H9 (cell line): ENCODE measurements around the gene SH3RF3. TPM values are rescaled to one million over a fixed set of nuclear protein-coding genes. Genes with fewer than 3 reads are reported as not detected.

Experiments
- DNase-seq: peaks from one replicate; pipeline ENCODE4 v3.0.0-alpha.2; 2017
- H2AFZ ChIP-seq: one replicate; pipeline ENCODE4 v1.6.1; 2013; ENCODE audit warnings: mild to moderate bottlenecking, low read length, control low read depth, moderate library complexity
- H2AK5ac ChIP-seq: 2 replicates; pipeline ENCODE4 v1.6.1; 2013; ENCODE audit warnings: low read length, control low read depth, mixed read lengths; ENCODE audit not compliant: insufficient read length
- H2BK120ac ChIP-seq: one replicate; pipeline ENCODE4 v1.6.1; 2013; ENCODE audit warnings: low read depth, mild to moderate bottlenecking, low read length, control low read depth, inconsistent platforms; ENCODE audit not compliant: poor library complexity, severe bottlenecking
- H2BK12ac ChIP-seq: 2 replicates; pipeline ENCODE4 v1.6.1; 2013; ENCODE audit warnings: low read length, control low read depth, mixed read lengths, low read depth; ENCODE audit not compliant: insufficient read length
- H2BK15ac ChIP-seq: 2 replicates; pipeline ENCODE4 v1.6.1; 2013; ENCODE audit warnings: low read depth, low read length, control low read depth
- H2BK20ac ChIP-seq: one replicate; pipeline ENCODE4 v1.6.1; 2013; ENCODE audit warnings: low read depth, mild to moderate bottlenecking, low read length, control low read depth, inconsistent platforms; ENCODE audit not compliant: poor library complexity, severe bottlenecking
- H2BK5ac ChIP-seq: 2 replicates; pipeline ENCODE4 v1.6.1; 2013; ENCODE audit warnings: low read length, control low read depth, mixed read lengths; ENCODE audit not compliant: insufficient read length
- H3K14ac ChIP-seq: 2 replicates; pipeline ENCODE4 v1.6.1; 2013; ENCODE audit warnings: low read length, control low read depth; ENCODE audit not compliant: insufficient read depth
- H3K18ac ChIP-seq: 2 replicates; pipeline ENCODE4 v1.6.1; 2013; ENCODE audit warnings: low read depth, mild to moderate bottlenecking, mixed read lengths, low read length, control low read depth; ENCODE audit not compliant: insufficient read length
- H3K23ac ChIP-seq: 2 replicates; pipeline ENCODE4 v1.6.1; 2013; ENCODE audit warnings: low read length, control low read depth, mixed read lengths, low read depth; ENCODE audit not compliant: insufficient read length
- H3K23me2 ChIP-seq: 2 replicates; pipeline ENCODE4 v1.6.1; 2013; ENCODE audit warnings: low read depth, mild to moderate bottlenecking, mixed read lengths, low read length, control low read depth; ENCODE audit not compliant: insufficient read length, poor library complexity, severe bottlenecking
- H3K27ac ChIP-seq: 2 replicates; pipeline ENCODE4 v1.5.1; 2013; ENCODE audit warnings: low read length, control low read depth, mixed read lengths, low read depth; ENCODE audit not compliant: insufficient read length
- H3K27me3 ChIP-seq: 2 replicates; pipeline ENCODE4 v1.6.1; 2013; ENCODE audit warnings: low read length, control low read depth, inconsistent platforms; ENCODE audit not compliant: insufficient read depth
- H3K4ac ChIP-seq: 2 replicates; pipeline ENCODE4 v1.6.1; 2013; ENCODE audit warnings: low read depth, mild to moderate bottlenecking, control low read depth, inconsistent platforms, low read length, moderate library complexity
- H3K4me1 ChIP-seq: 2 replicates; pipeline ENCODE4 v1.6.1; 2013; ENCODE audit warnings: low read length, control low read depth, inconsistent platforms; ENCODE audit not compliant: insufficient read depth
- H3K4me2 ChIP-seq: 2 replicates; pipeline ENCODE4 v1.6.1; 2013; ENCODE audit warnings: low read length, control low read depth, mixed read lengths; ENCODE audit not compliant: insufficient read length, insufficient read depth
- H3K56ac ChIP-seq: 2 replicates; pipeline ENCODE4 v1.6.1; 2013; ENCODE audit warnings: low read depth, mild to moderate bottlenecking, mixed read lengths, low read length, control low read depth; ENCODE audit not compliant: insufficient read length
- H3K79me1 ChIP-seq: 2 replicates; pipeline ENCODE4 v1.6.1; 2013; ENCODE audit warnings: low read depth, mild to moderate bottlenecking, moderate library complexity, low read length, control low read depth, inconsistent platforms; ENCODE audit not compliant: insufficient read depth, poor library complexity, severe bottlenecking
- H3K79me2 ChIP-seq: 2 replicates; pipeline ENCODE4 v1.6.1; 2013; ENCODE audit warnings: low read length, control low read depth, inconsistent platforms; ENCODE audit not compliant: insufficient read depth
- H3K9ac ChIP-seq: 2 replicates; pipeline ENCODE4 v1.6.1; 2013; ENCODE audit warnings: low read length, control low read depth, mixed read lengths; ENCODE audit not compliant: insufficient read length; ENCODE audit errors: extremely low read depth
- H3K9me3 ChIP-seq: one replicate; pipeline ENCODE4 v1.6.1; 2013; ENCODE audit warnings: low read depth, low read length, inconsistent platforms; ENCODE audit not compliant: control insufficient read depth
- H3T11ph ChIP-seq: one replicate; pipeline ENCODE4 v1.6.1; 2013; ENCODE audit warnings: mild to moderate bottlenecking, low read length, control low read depth, inconsistent platforms
- H4K20me1 ChIP-seq: one replicate; pipeline ENCODE4 v1.6.1; 2013; ENCODE audit not compliant: control insufficient read depth, insufficient read length, insufficient read depth
- H4K5ac ChIP-seq: 2 replicates; pipeline ENCODE4 v1.6.1; 2013; ENCODE audit warnings: low read depth, mild to moderate bottlenecking, mixed read lengths, low read length, control low read depth; ENCODE audit not compliant: insufficient read length
- H4K8ac ChIP-seq: replicated peaks from 2 replicates; pipeline ENCODE4 v1.6.1; 2013; ENCODE audit warnings: low read length, control low read depth, mixed read lengths, low read depth; ENCODE audit not compliant: insufficient read length
- H4K91ac ChIP-seq: 2 replicates; pipeline ENCODE4 v1.6.1; 2013; ENCODE audit warnings: low read depth, mild to moderate bottlenecking, moderate library complexity, mixed read lengths, low read length, control low read depth; ENCODE audit not compliant: insufficient read length
- H3K27ac Mint-ChIP-seq, 3 experiments: 2 replicates in 2 of 3; 3 replicates in 1 of 3; pipeline ENCODE4 v1.8.0; 2020 to 2021; ENCODE audit warnings: mixed read lengths in 3 of 3, mild to moderate bottlenecking in 1 of 3, moderate library complexity in 1 of 3
- H3K27me3 Mint-ChIP-seq: 2 replicates; pipeline ENCODE4 v1.8.0; 2021; ENCODE audit warnings: low read depth, mild to moderate bottlenecking, moderate library complexity, mixed read lengths
- H3K36me3 Mint-ChIP-seq, 3 experiments: 2 replicates in 2 of 3; 3 replicates in 1 of 3; pipeline ENCODE4 v1.8.0; 2020 to 2021; ENCODE audit warnings: low read depth in 3 of 3, mixed read lengths in 3 of 3; ENCODE audit not compliant: insufficient read depth in 1 of 3
- H3K4me1 Mint-ChIP-seq, 2 experiments: 2 replicates each; pipeline ENCODE4 v1.8.0; 2020; ENCODE audit warnings: mixed read lengths in 2 of 2
- H3K4me3 Mint-ChIP-seq, 2 experiments: 2 replicates in 1 of 2; 3 replicates in 1 of 2; pipeline ENCODE4 v1.8.0; 2020 to 2021; ENCODE audit warnings: mild to moderate bottlenecking in 2 of 2, mixed read lengths in 2 of 2, moderate library complexity in 1 of 2
- H3K9me3 Mint-ChIP-seq, 2 experiments: 2 replicates in 1 of 2; 3 replicates in 1 of 2; pipeline ENCODE4 v1.8.0; 2020; ENCODE audit warnings: mild to moderate bottlenecking in 2 of 2, mixed read lengths in 2 of 2, moderate library complexity in 1 of 2
- WGBS: extraction: QIAGEN DNeasy Blood & Tissue Kit; methylation state at CpG from one replicate; pipeline ENCODE4 v1.1.7; 2013; ENCODE audit warnings: missing lambda C conversion rate, low lambda C conversion rate, mixed read lengths; ENCODE audit not compliant: insufficient read length; ENCODE audit errors: extremely low coverage; 5-methylcytosine and 5-hydroxymethylcytosine counted together
- total RNA-seq: library from RNA; stranded (reverse); gene quantifications from 2 replicates; pipeline ENCODE4 v1.2.1, GENCODE V29; 2021
- TF ChIP-seq, protein P1 (sequence below): fragments of 200-600 bp; sonication (generic); conservative IDR thresholded peaks from 3 replicates; pipeline ENCODE4 v1.8.0; 2021; ENCODE audit warnings: antibody characterized with exemption, mild to moderate bottlenecking

Gene SH3RF3
- total RNA-seq, 1 experiment from 2014 or later, result 0.46 TPM

- H3K4me2 ChIP-seq, result no peak overlapping the region
- peaks cover 24 to 26% of the 10 kb centered on the region in 2 experiments for H3K4me1 Mint-ChIP-seq
- no peak overlapping the region for H3K4ac ChIP-seq
- H3K56ac ChIP-seq, result no peak overlapping the region
- no peak overlapping the region for H2AFZ ChIP-seq
- H3K27ac Mint-ChIP-seq, result no peak overlapping the region
- H2BK15ac ChIP-seq, result no peak overlapping the region
- H2BK20ac ChIP-seq, result no peak overlapping the region
- H3K27me3 Mint-ChIP-seq, result peaks cover 7% of the 10 kb centered on the region; the same call in 1 of the 2 replicates
- no peak overlapping the region for H3K27ac ChIP-seq
- H3T11ph ChIP-seq, result no peak overlapping the region
- no peaks in the 10 kb centered on the region for H3K27me3 ChIP-seq
- no CpG with 5 or more reads among the region's 19 CpGs for WGBS
- no peaks in the 10 kb centered on the region for H4K20me1 ChIP-seq
- no peak overlapping the region for H4K91ac ChIP-seq
- DNase-seq, result no peak
- TF ChIP-seq, protein P1, sequence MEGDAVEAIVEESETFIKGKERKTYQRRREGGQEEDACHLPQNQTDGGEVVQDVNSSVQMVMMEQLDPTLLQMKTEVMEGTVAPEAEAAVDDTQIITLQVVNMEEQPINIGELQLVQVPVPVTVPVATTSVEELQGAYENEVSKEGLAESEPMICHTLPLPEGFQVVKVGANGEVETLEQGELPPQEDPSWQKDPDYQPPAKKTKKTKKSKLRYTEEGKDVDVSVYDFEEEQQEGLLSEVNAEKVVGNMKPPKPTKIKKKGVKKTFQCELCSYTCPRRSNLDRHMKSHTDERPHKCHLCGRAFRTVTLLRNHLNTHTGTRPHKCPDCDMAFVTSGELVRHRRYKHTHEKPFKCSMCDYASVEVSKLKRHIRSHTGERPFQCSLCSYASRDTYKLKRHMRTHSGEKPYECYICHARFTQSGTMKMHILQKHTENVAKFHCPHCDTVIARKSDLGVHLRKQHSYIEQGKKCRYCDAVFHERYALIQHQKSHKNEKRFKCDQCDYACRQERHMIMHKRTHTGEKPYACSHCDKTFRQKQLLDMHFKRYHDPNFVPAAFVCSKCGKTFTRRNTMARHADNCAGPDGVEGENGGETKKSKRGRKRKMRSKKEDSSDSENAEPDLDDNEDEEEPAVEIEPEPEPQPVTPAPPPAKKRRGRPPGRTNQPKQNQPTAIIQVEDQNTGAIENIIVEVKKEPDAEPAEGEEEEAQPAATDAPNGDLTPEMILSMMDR, result no peak
- no peak overlapping the region; the same call in 1 of the 2 replicates for H3K14ac ChIP-seq
- H4K5ac ChIP-seq, result no peak overlapping the region
- no peaks in the 10 kb centered on the region for H3K9me3 ChIP-seq
- H2BK12ac ChIP-seq, result no peak overlapping the region
- no peak overlapping the region for H3K23ac ChIP-seq
- H3K79me2 ChIP-seq, result no peaks in the 10 kb centered on the region
- H4K8ac ChIP-seq, result no peak overlapping the region
- no peak overlapping the region for H3K9ac ChIP-seq
- no peaks in the 10 kb centered on the region for H3K9me3 Mint-ChIP-seq
- H2BK120ac ChIP-seq, result no peak overlapping the region
- H3K23me2 ChIP-seq, result no peaks in the 10 kb centered on the region
- no peaks in the 10 kb centered on the region; the same call in 1 of the 2 replicates for H3K4me1 ChIP-seq
- no peak overlapping the region for H2AK5ac ChIP-seq
- no peak overlapping the region for H2BK5ac ChIP-seq
- H3K79me1 ChIP-seq, result no peaks in the 10 kb centered on the region
- H3K18ac ChIP-seq, result no peak overlapping the region
- no peaks in the 10 kb centered on the region for H3K36me3 Mint-ChIP-seq
- H3K4me3 Mint-ChIP-seq, result no peak overlapping the region
Observed at GRCh38 chr2:109411640-109412325, 282.8 kb downstream of the SH3RF3 start.
